WTC11 (cell line): ENCODE results near the gene EXOC4. TPM values are rescaled to one million over a fixed set of nuclear protein-coding genes. Genes with fewer than 3 reads are reported as not detected.

Experiments used
- ATAC-seq: fragments of 200-7000 bp; cut with Tn5 transposase; 2 replicates; pipeline ENCODE4 v1.10.0; 2021; ENCODE audit warnings: mild to moderate bottlenecking, moderate library complexity
- CTCF ChIA-PET: fragments of 300-600 bp; sonication (Branson Sonifier 250); formaldehyde crosslinking; loops from one replicate; lab custom pipeline; 2021; ENCODE audit warnings: antibody characterized with exemption; lab: Charles Lee
- POLR2A ChIA-PET: fragments of 350-600 bp; sonication (Branson Sonifier 250); formaldehyde crosslinking; loops from one replicate; lab custom pipeline; 2021; ENCODE audit warnings: antibody characterized with exemption; lab: Charles Lee
- DNase-seq: peaks from one replicate; pipeline ENCODE4 v3.0.0; 2021; ENCODE audit warnings: low spot score
- H3K27ac Mint-ChIP-seq: 2 replicates; pipeline ENCODE4 v1.8.0; 2021; ENCODE audit warnings: mixed read lengths
- H3K27me3 Mint-ChIP-seq: 2 replicates; pipeline ENCODE4 v1.8.0; 2021; ENCODE audit warnings: low read depth, mild to moderate bottlenecking, moderate library complexity, mixed read lengths
- H3K36me3 Mint-ChIP-seq: 2 replicates; pipeline ENCODE4 v1.8.0; 2021; ENCODE audit warnings: mixed read lengths
- H3K4me1 Mint-ChIP-seq: 2 replicates; pipeline ENCODE4 v1.8.0; 2022; ENCODE audit warnings: mixed read lengths
- H3K4me3 Mint-ChIP-seq: 2 replicates; pipeline ENCODE4 v1.8.0; 2021; ENCODE audit warnings: mild to moderate bottlenecking, moderate library complexity, mixed read lengths
- H3K9me3 Mint-ChIP-seq: 2 replicates; pipeline ENCODE4 v1.8.0; 2021; ENCODE audit warnings: mixed read lengths
- ATF2 ChIP-seq: sonication (generic); formaldehyde crosslinking; IDR thresholded peaks from 2 replicates; pipeline ENCODE4 v1.8.1; 2022; ENCODE audit warnings: low read depth, missing genetic modification reagents, borderline replicate concordance
- ATF3 ChIP-seq: sonication (generic); formaldehyde crosslinking; conservative IDR thresholded peaks from 2 replicates; pipeline ENCODE4 v1.8.1; 2022; ENCODE audit warnings: mild to moderate bottlenecking, missing genetic modification reagents
- E2F1 ChIP-seq: sonication (generic); formaldehyde crosslinking; IDR thresholded peaks from 2 replicates; pipeline ENCODE4 v1.8.0; 2022; ENCODE audit warnings: mild to moderate bottlenecking, missing genetic modification reagents
- ERG ChIP-seq: fragments of 250-450 bp; sonication (Bioruptor Pico); IDR thresholded peaks from 2 replicates; pipeline ENCODE4 v1.8.0; 2021; ENCODE audit warnings: mild to moderate bottlenecking
- HMGXB4 ChIP-seq: sonication (generic); formaldehyde crosslinking; IDR thresholded peaks from 2 replicates; pipeline ENCODE4 v1.8.1; 2023; ENCODE audit warnings: mild to moderate bottlenecking, moderate library complexity, missing genetic modification reagents
- JUN ChIP-seq: sonication (generic); formaldehyde crosslinking; IDR thresholded peaks from 2 replicates; pipeline ENCODE4 v1.8.0; 2023; ENCODE audit warnings: mild to moderate bottlenecking, missing genetic modification reagents
- MLX ChIP-seq: sonication (generic); formaldehyde crosslinking; IDR thresholded peaks from 2 replicates; pipeline ENCODE4 v1.8.1; 2023; ENCODE audit warnings: mild to moderate bottlenecking, missing genetic modification reagents, moderate library complexity
- MXD4 ChIP-seq: fragments of 250-450 bp; sonication (Bioruptor Pico); IDR thresholded peaks from 2 replicates; pipeline ENCODE4 v1.8.0; 2021; ENCODE audit warnings: mild to moderate bottlenecking, moderate library complexity, borderline replicate concordance
- MYBL2 ChIP-seq: sonication (generic); formaldehyde crosslinking; IDR thresholded peaks from 2 replicates; pipeline ENCODE4 v1.8.1; 2023; ENCODE audit warnings: mild to moderate bottlenecking, moderate library complexity, missing genetic modification reagents
- NFATC4 ChIP-seq: fragments of 250-450 bp; sonication (Bioruptor Pico); IDR thresholded peaks from 2 replicates; pipeline ENCODE4 v1.9.0; 2021; ENCODE audit warnings: mild to moderate bottlenecking
- OVOL2 ChIP-seq: fragments of 250-450 bp; sonication (Bioruptor Pico); IDR thresholded peaks from 2 replicates; pipeline ENCODE4 v1.9.0; 2021; ENCODE audit warnings: mild to moderate bottlenecking, borderline replicate concordance
- PRDM15 ChIP-seq: sonication (generic); formaldehyde crosslinking; IDR thresholded peaks from 2 replicates; pipeline ENCODE4 v1.8.0; 2022; ENCODE audit warnings: missing genetic modification reagents
- RORB ChIP-seq: fragments of 250-450 bp; sonication (Bioruptor Pico); IDR thresholded peaks from 2 replicates; pipeline ENCODE4 v1.9.0; 2021; ENCODE audit warnings: mild to moderate bottlenecking
- SMAD3 ChIP-seq: sonication (generic); formaldehyde crosslinking; IDR thresholded peaks from 2 replicates; pipeline ENCODE4 v1.8.0; 2022; ENCODE audit warnings: missing genetic modification reagents, mild to moderate bottlenecking, borderline replicate concordance
- SOX15 ChIP-seq: fragments of 250-450 bp; sonication (Bioruptor Pico); IDR thresholded peaks from 2 replicates; pipeline ENCODE4 v1.9.0; 2021; ENCODE audit warnings: mild to moderate bottlenecking
- TP53 ChIP-seq: sonication (generic); formaldehyde crosslinking; IDR thresholded peaks from 2 replicates; pipeline ENCODE4 v1.8.1; 2023; ENCODE audit warnings: mild to moderate bottlenecking, missing genetic modification reagents
- ZNF219 ChIP-seq: sonication (generic); formaldehyde crosslinking; IDR thresholded peaks from 2 replicates; pipeline ENCODE4 v1.8.0; 2023; ENCODE audit warnings: missing genetic modification reagents, mild to moderate bottlenecking, borderline replicate concordance
- ZNF232 ChIP-seq: sonication (generic); formaldehyde crosslinking; IDR thresholded peaks from 2 replicates; pipeline ENCODE4 v1.8.0; 2022; ENCODE audit warnings: mild to moderate bottlenecking, missing genetic modification reagents
- ZNF263 ChIP-seq: sonication (generic); formaldehyde crosslinking; IDR thresholded peaks from 2 replicates; pipeline ENCODE4 v1.8.1; 2022; ENCODE audit warnings: low read depth, mild to moderate bottlenecking, moderate library complexity, missing genetic modification reagents
- ZNF425 ChIP-seq: fragments of 250-450 bp; sonication (Bioruptor Pico); conservative IDR thresholded peaks from 2 replicates; pipeline ENCODE4 v1.9.0; 2021; ENCODE audit warnings: mild to moderate bottlenecking
- ZNF671 ChIP-seq: fragments of 250-450 bp; sonication (Bioruptor Pico); IDR thresholded peaks from 2 replicates; pipeline ENCODE4 v1.8.0; 2021; ENCODE audit warnings: mild to moderate bottlenecking
- total RNA-seq: library from RNA; stranded (reverse); gene quantifications from 3 replicates; pipeline ENCODE4 v1.2.3, GENCODE V29; 2021

The EXOC4 gene
- total RNA-seq, 1 experiment from 2014 or later: 62.0 TPM

GRCh38 chr7:133602291-133602690 lies 349.4 kb downstream of the EXOC4 start:
- ATAC-seq (no peak), DNase-seq (no peak)
- Mint-ChIP-seq H3K9me3 (no peaks in the 10 kb centered on the region), H3K36me3 (no peaks in the 10 kb centered on the region), H3K27me3 (no peaks in the 10 kb centered on the region), H3K4me3 (no peak overlapping the region), H3K4me1 (peaks cover 9% of the 10 kb centered on the region), H3K27ac (peak overlapping the region; percentile 11; the same call in 1 of the 2 replicates)
- TF ChIP-seq ZNF263 (no peak), ZNF219 (no peak), OVOL2 (CRISPR knock-in tag) (no peak), ZNF671 (CRISPR knock-in tag) (no peak), MXD4 (CRISPR knock-in tag) (no peak), SMAD3 (CRISPR knock-in tag) (no peak), ZNF425 (CRISPR knock-in tag) (no peak), SOX15 (CRISPR knock-in tag) (no peak), PRDM15 (CRISPR knock-in tag) (no peak), ATF3 (CRISPR knock-in tag) (no peak)
- CTCF ChIA-PET: no interaction called here
- POLR2A ChIA-PET: no interaction called here

GRCh38 chr7:133606991-133607390 lies 354.1 kb downstream of the EXOC4 start:
- ChIA-PET CTCF (no interaction called here), POLR2A (no interaction called here)
- Mint-ChIP-seq H3K36me3 (no peaks in the 10 kb centered on the region), H3K27ac (no peak overlapping the region), H3K4me3 (no peak overlapping the region), H3K27me3 (no peaks in the 10 kb centered on the region), H3K4me1 (peaks cover 5% of the 10 kb centered on the region), H3K9me3 (no peaks in the 10 kb centered on the region)
- TF ChIP-seq ZNF232 (CRISPR knock-in tag) (no peak), MLX (CRISPR knock-in tag) (no peak), MYBL2 (CRISPR knock-in tag) (no peak), NFATC4 (CRISPR knock-in tag) (no peak), JUN (CRISPR knock-in tag) (no peak), ERG (CRISPR knock-in tag) (no peak), RORB (CRISPR knock-in tag) (no peak), HMGXB4 (CRISPR knock-in tag) (no peak), E2F1 (CRISPR knock-in tag) (no peak), ATF2 (CRISPR knock-in tag) (no peak), TP53 (CRISPR knock-in tag) (no peak)
- DNase-seq (no peak), ATAC-seq (no peak)
